PC-3 (cell line): ENCODE data around the gene TIMP2.

ENCODE experiments used
- CTCF ChIP-seq: fragments of 300-600 bp; sonication (generic); conservative IDR thresholded peaks from 2 replicates; pipeline ENCODE4 v1.5.1; 2017; ENCODE audit warnings: antibody characterized with exemption, low read depth, mild to moderate bottlenecking, low read length
- EZH2 ChIP-seq: fragments of 300-600 bp; sonication (generic); IDR thresholded peaks from one replicate; pipeline ENCODE4 v1.6.1; 2017; ENCODE audit warnings: antibody characterized with exemption, mild to moderate bottlenecking, low read length; ENCODE audit not compliant: unreplicated experiment
- EZH2phosphoT487 ChIP-seq: fragments of 300-600 bp; sonication (generic); IDR thresholded peaks from 2 replicates; pipeline ENCODE4 v1.6.1; 2018; ENCODE audit warnings: mild to moderate bottlenecking, antibody characterized with exemption, low read length, borderline replicate concordance

GRCh38 chr17:78960928-78961327 lies 35.7 kb upstream of the TIMP2 start:
- TF ChIP-seq CTCF, result no peak
- no peak for TF ChIP-seq EZH2phosphoT487
- no peak for TF ChIP-seq EZH2
